Right forelimb (tissue), 1 donor: ENCODE results near the gene FTH1.

Source experiments
- DNase-seq: peaks from one replicate; pipeline ENCODE4 v3.0.0-alpha.2; 2018

The FTH1 gene

GRCh38 chr11:61978703-61979661 is 11.5 kb upstream of the FTH1 start:
- DNase-seq, result no peak

- no peak for DNase-seq
Measured at GRCh38 chr11:61976813-61977475, 9.5 kb upstream of the FTH1 start.

GRCh38 chr11:61976420-61976800 is 9.0 kb upstream of the FTH1 start:
- DNase-seq, result no peak

GRCh38 chr11:61975638-61976419 is 8.4 kb upstream of the FTH1 start:
- DNase-seq, result no peak

- DNase-seq, result peak; percentile 55
Measured at GRCh38 chr11:61974766-61975631, 7.6 kb upstream of the FTH1 start.

GRCh38 chr11:61973476-61974162 is 6.2 kb upstream of the FTH1 start:
- DNase-seq, result no peak

- no peak for DNase-seq
Measured at GRCh38 chr11:61972672-61973475, 5.4 kb upstream of the FTH1 start.

- DNase-seq, result no peak
Measured at GRCh38 chr11:61972112-61972671, 4.8 kb upstream of the FTH1 start.

- peak; percentile 97 for DNase-seq
Measured at GRCh38 chr11:61971248-61972111, 4.0 kb upstream of the FTH1 start.

- no peak for DNase-seq
Measured at GRCh38 chr11:61969838-61970662, 2.6 kb upstream of the FTH1 start.

GRCh38 chr11:61969391-61969758 is 1.9 kb upstream of the FTH1 start:
- no peak for DNase-seq

GRCh38 chr11:61968758-61969390 is 1.4 kb upstream of the FTH1 start:
- no peak for DNase-seq

GRCh38 chr11:61967924-61968757 is 707 bp upstream of the FTH1 start:
- peak; percentile 73 for DNase-seq

GRCh38 chr11:61966734-61967115 is 709 bp downstream of the FTH1 start:
- peak; percentile 54 for DNase-seq

GRCh38 chr11:61964666-61965271 is 2.7 kb downstream of the FTH1 start:
- DNase-seq, result peak; percentile 4

- DNase-seq, result no peak
Measured at GRCh38 chr11:61964058-61964665, 3.3 kb downstream of the FTH1 start.
